Measurements from ENCODE around the gene DLGAP4. TPM values are rescaled to one million over a fixed set of nuclear protein-coding genes. Genes with fewer than 3 reads are reported as not detected.
"Not testable (repeated sequence)": the region's sequence is repeated elsewhere in the genome, so short reads cannot be mapped to it uniquely, and the experiment has no call there.

Gene DLGAP4
- total RNA-seq, 1 donor, result 18.1 TPM

GRCh38 chr20:36378686-36379085, 72.5 kb downstream of the DLGAP4 start:
- H3K4me1 ChIP-seq (ENCODE audit: insufficient read depth, low read length), result no peaks in the 10 kb centered on the region
- H3K9me3 ChIP-seq (ENCODE audit: low read depth, low read length), result no peaks in the 10 kb centered on the region
- H4K20me1 ChIP-seq (ENCODE audit: insufficient read depth, low read length), result no peaks in the 10 kb centered on the region
- TF ChIP-seq CTCF (IDR thresholded peaks at IDR 0.05; ENCODE audit: extremely low read depth, low read depth, low read length), result no peak
- no peak overlapping the region for H2AFZ ChIP-seq (ENCODE audit: low read length)
- H3K27ac ChIP-seq (ENCODE audit: low read depth, low read length), result no peak overlapping the region
- peaks cover 9% of the 10 kb centered on the region for H3K27me3 ChIP-seq (ENCODE audit: insufficient read depth, low read length)
- DNase-seq (ENCODE audit: insufficient read length, low spot score, missing footprints), result no peak
- H3K4me3 ChIP-seq (ENCODE audit: insufficient read depth, low read length), result no peak overlapping the region
- no peak overlapping the region for H3K4me2 ChIP-seq (ENCODE audit: insufficient read depth, low read length)
- no peaks in the 10 kb centered on the region for H3K79me2 ChIP-seq (ENCODE audit: insufficient read depth, low read length)
- H3K36me3 ChIP-seq (ENCODE audit: insufficient read depth, low read length), result no peaks in the 10 kb centered on the region

- H2AFZ ChIP-seq (ENCODE audit: low read length); H3K4me2 ChIP-seq (ENCODE audit: insufficient read depth, low read length); H3K27me3 ChIP-seq (ENCODE audit: insufficient read depth, low read length); H3K36me3 ChIP-seq (ENCODE audit: insufficient read depth, low read length); H3K79me2 ChIP-seq (ENCODE audit: insufficient read depth, low read length); H4K20me1 ChIP-seq (ENCODE audit: insufficient read depth, low read length); H3K4me3 ChIP-seq (ENCODE audit: insufficient read depth, low read length); H3K27ac ChIP-seq (ENCODE audit: low read depth, low read length); DNase-seq (ENCODE audit: insufficient read length, low spot score, missing footprints); H3K9me3 ChIP-seq (ENCODE audit: low read depth, low read length); H3K4me1 ChIP-seq (ENCODE audit: insufficient read depth, low read length): not testable (repeated sequence)
Observed at GRCh38 chr20:36379914-36380313, 73.8 kb downstream of the DLGAP4 start.

GRCh38 chr20:36384022-36384619, 78.0 kb downstream of the DLGAP4 start:
- Histone ChIP-seq H2AFZ (ENCODE audit: low read length) (no peak overlapping the region), H3K4me2 (ENCODE audit: insufficient read depth, low read length) (no peak overlapping the region), H3K4me1 (ENCODE audit: insufficient read depth, low read length) (no peaks in the 10 kb centered on the region), H4K20me1 (ENCODE audit: insufficient read depth, low read length) (no peaks in the 10 kb centered on the region), H3K36me3 (ENCODE audit: insufficient read depth, low read length) (no peaks in the 10 kb centered on the region), H3K27ac (ENCODE audit: low read depth, low read length) (no peak overlapping the region), H3K79me2 (ENCODE audit: insufficient read depth, low read length) (no peaks in the 10 kb centered on the region), H3K9me3 (ENCODE audit: low read depth, low read length) (no peaks in the 10 kb centered on the region), H3K4me3 (ENCODE audit: insufficient read depth, low read length) (no peak overlapping the region), H3K27me3 (ENCODE audit: insufficient read depth, low read length) (peaks cover 6% of the 10 kb centered on the region)
- peak; percentile 30 for TF ChIP-seq CTCF (IDR thresholded peaks at IDR 0.05; ENCODE audit: extremely low read depth, low read depth, low read length)
- peak; percentile 74 for DNase-seq (ENCODE audit: insufficient read length, low spot score, missing footprints)

GRCh38 chr20:36385503-36385902, 79.4 kb downstream of the DLGAP4 start:
- Histone ChIP-seq H3K27ac (ENCODE audit: low read depth, low read length) (no peak overlapping the region), H3K36me3 (ENCODE audit: insufficient read depth, low read length) (no peaks in the 10 kb centered on the region), H3K4me3 (ENCODE audit: insufficient read depth, low read length) (no peak overlapping the region), H3K4me2 (ENCODE audit: insufficient read depth, low read length) (no peak overlapping the region), H4K20me1 (ENCODE audit: insufficient read depth, low read length) (no peaks in the 10 kb centered on the region), H3K27me3 (ENCODE audit: insufficient read depth, low read length) (no peaks in the 10 kb centered on the region), H3K4me1 (ENCODE audit: insufficient read depth, low read length) (no peaks in the 10 kb centered on the region), H3K79me2 (ENCODE audit: insufficient read depth, low read length) (no peaks in the 10 kb centered on the region), H3K9me3 (ENCODE audit: low read depth, low read length) (no peaks in the 10 kb centered on the region), H2AFZ (ENCODE audit: low read length) (no peak overlapping the region)
- TF ChIP-seq CTCF (IDR thresholded peaks at IDR 0.05; ENCODE audit: extremely low read depth, low read depth, low read length), result no peak
- no peak for DNase-seq (ENCODE audit: insufficient read length, low spot score, missing footprints)

All from osteoblast (primary cell).